ENCODE measurements around the gene DNAI2.

DNAI2 gene

GRCh38 chr17:74328487-74328886 lies 54.5 kb downstream of the DNAI2 start:
- no peaks in the 10 kb centered on the region for H3K36me3 ChIP-seq (ENCODE audit: insufficient read depth, low read length)
- no peak overlapping the region for H3K4me2 ChIP-seq (ENCODE audit: low read depth, low read length, poor library complexity, severe bottlenecking)
- H4K20me1 ChIP-seq (ENCODE audit: insufficient read depth, low read length, poor library complexity, severe bottlenecking) = no peaks in the 10 kb centered on the region
- H3K4me1 ChIP-seq (ENCODE audit: insufficient read depth, low read length, poor library complexity, severe bottlenecking) = no peaks in the 10 kb centered on the region
- no peaks in the 10 kb centered on the region for H3K9me2 ChIP-seq (replicated peaks; ENCODE audit: low read depth, low read length)
- no peaks in the 10 kb centered on the region for H3K79me2 ChIP-seq (ENCODE audit: insufficient read depth, low read length)
- H3K27me3 ChIP-seq (ENCODE audit: insufficient read depth, low read length, poor library complexity, severe bottlenecking) = no peaks in the 10 kb centered on the region
- no peak overlapping the region for H3K9ac ChIP-seq (ENCODE audit: low read depth, low read length, poor library complexity, severe bottlenecking)
- no peaks in the 10 kb centered on the region for H3K9me3 ChIP-seq (ENCODE audit: insufficient read depth, low read depth, low read length)
- no peak overlapping the region for H3K4me3 ChIP-seq (ENCODE audit: low read length, poor library complexity, severe bottlenecking)
- no peaks in the 10 kb centered on the region for H3F3A ChIP-seq (ENCODE audit: low read depth)
- no peak overlapping the region for H2AFZ ChIP-seq (ENCODE audit: low read length)
- TF ChIP-seq CTCF (conservative IDR thresholded peaks at IDR 0.05; ENCODE audit: low read length) = no peak
- TF ChIP-seq EZH2phosphoT487 (IDR thresholded peaks at IDR 0.05; ENCODE audit: borderline replicate concordance) = no peak

- no peak overlapping the region for H3K9ac ChIP-seq (ENCODE audit: low read depth, low read length, poor library complexity, severe bottlenecking)
- H3K9me2 ChIP-seq (replicated peaks; ENCODE audit: low read depth, low read length) = no peaks in the 10 kb centered on the region
- H3K4me2 ChIP-seq (ENCODE audit: low read depth, low read length, poor library complexity, severe bottlenecking) = no peak overlapping the region
- TF ChIP-seq CTCF (conservative IDR thresholded peaks at IDR 0.05; ENCODE audit: low read length) = no peak
- TF ChIP-seq EZH2phosphoT487 (IDR thresholded peaks at IDR 0.05; ENCODE audit: borderline replicate concordance) = no peak
- no peaks in the 10 kb centered on the region for H3K79me2 ChIP-seq (ENCODE audit: insufficient read depth, low read length)
- no peak overlapping the region for H3K4me3 ChIP-seq (ENCODE audit: low read length, poor library complexity, severe bottlenecking)
- no peak overlapping the region for H2AFZ ChIP-seq (ENCODE audit: low read length)
- no peaks in the 10 kb centered on the region for H3K4me1 ChIP-seq (ENCODE audit: insufficient read depth, low read length, poor library complexity, severe bottlenecking)
- H3K27me3 ChIP-seq (ENCODE audit: insufficient read depth, low read length, poor library complexity, severe bottlenecking) = no peaks in the 10 kb centered on the region
- H3K9me3 ChIP-seq (ENCODE audit: insufficient read depth, low read depth, low read length) = no peaks in the 10 kb centered on the region
- no peaks in the 10 kb centered on the region for H4K20me1 ChIP-seq (ENCODE audit: insufficient read depth, low read length, poor library complexity, severe bottlenecking)
- no peaks in the 10 kb centered on the region for H3F3A ChIP-seq (ENCODE audit: low read depth)
- no peaks in the 10 kb centered on the region for H3K36me3 ChIP-seq (ENCODE audit: insufficient read depth, low read length)
Observed at GRCh38 chr17:74329378-74329777, 55.3 kb downstream of the DNAI2 start.

- Histone ChIP-seq H2AFZ (ENCODE audit: low read length) (no peak overlapping the region), H3K4me2 (ENCODE audit: low read depth, low read length, poor library complexity, severe bottlenecking) (no peak overlapping the region), H3F3A (ENCODE audit: low read depth) (no peaks in the 10 kb centered on the region), H3K36me3 (ENCODE audit: insufficient read depth, low read length) (no peaks in the 10 kb centered on the region), H3K9me3 (ENCODE audit: insufficient read depth, low read depth, low read length) (no peaks in the 10 kb centered on the region), H3K4me3 (ENCODE audit: low read length, poor library complexity, severe bottlenecking) (no peak overlapping the region), H4K20me1 (ENCODE audit: insufficient read depth, low read length, poor library complexity, severe bottlenecking) (no peaks in the 10 kb centered on the region), H3K9ac (ENCODE audit: low read depth, low read length, poor library complexity, severe bottlenecking) (no peak overlapping the region), H3K9me2 (replicated peaks; ENCODE audit: low read depth, low read length) (no peaks in the 10 kb centered on the region), H3K4me1 (ENCODE audit: insufficient read depth, low read length, poor library complexity, severe bottlenecking) (no peaks in the 10 kb centered on the region), H3K79me2 (ENCODE audit: insufficient read depth, low read length) (no peaks in the 10 kb centered on the region), H3K27me3 (ENCODE audit: insufficient read depth, low read length, poor library complexity, severe bottlenecking) (no peaks in the 10 kb centered on the region)
- no peak for TF ChIP-seq CTCF (conservative IDR thresholded peaks at IDR 0.05; ENCODE audit: low read length)
- no peak for TF ChIP-seq EZH2phosphoT487 (IDR thresholded peaks at IDR 0.05; ENCODE audit: borderline replicate concordance)
Observed at GRCh38 chr17:74330446-74330845, 56.4 kb downstream of the DNAI2 start.

All from Loucy (cell line).